AG04450 (cell line): ENCODE measurements around the gene ARRDC2. TPM values are rescaled to one million over a fixed set of nuclear protein-coding genes. Genes with fewer than 3 reads are reported as not detected.
"Not testable (repeated sequence)": the region's sequence is repeated elsewhere in the genome, so short reads cannot be mapped to it uniquely, and the experiment has no call there.

Experiments
- CTCF ChIA-PET: fragments of 300-600, 350-600 bp; formaldehyde crosslinking; extraction: SDS; loops from one replicate; lab custom pipeline; 2022; ENCODE audit warnings: antibody characterized with exemption, inconsistent platforms; lab: Charles Lee
- POLR2A ChIA-PET: fragments of 350-600 bp; formaldehyde crosslinking; extraction: SDS; loops from one replicate; lab custom pipeline; 2021; ENCODE audit warnings: antibody characterized with exemption, inconsistent platforms; lab: Yijun Ruan, JAX
- DNase-seq: peaks from one replicate; pipeline ENCODE4 v3.0.0-alpha.2; 2011; ENCODE audit warnings: low read depth, low spot score
- H3K27ac ChIP-seq: one replicate; pipeline ENCODE4 v1.5.1; 2012; ENCODE audit warnings: low read depth, low read length, control low read depth
- H3K27me3 ChIP-seq: one replicate; pipeline ENCODE4 v1.6.0; 2012; ENCODE audit warnings: low read length; ENCODE audit not compliant: control insufficient read depth, insufficient read depth
- H3K4me3 ChIP-seq: 2 replicates; pipeline ENCODE4 v1.5.1; 2011; ENCODE audit warnings: mild to moderate bottlenecking, low read depth, low read length, control low read depth
- H3K9me3 ChIP-seq: 2 replicates; pipeline ENCODE4 v1.5.1; 2012; ENCODE audit warnings: low read length; ENCODE audit not compliant: control insufficient read depth, insufficient read depth
- polyA plus RNA-seq: library from polyadenylated mRNA; depleted of rRNA; stranded (reverse); fragments of >200 nt; gene quantifications from 2 replicates; pipeline ENCODE4 v1.2.3, GENCODE V29; 2011
- TF ChIP-seq, protein P1 (sequence below): IDR thresholded peaks from 2 replicates; pipeline ENCODE4 v1.5.1; 2011; ENCODE audit warnings: low read depth, low read length, control low read depth, inconsistent platforms

ARRDC2 gene
- polyA plus RNA-seq, 1 experiment: 2.3 TPM

DNA sequence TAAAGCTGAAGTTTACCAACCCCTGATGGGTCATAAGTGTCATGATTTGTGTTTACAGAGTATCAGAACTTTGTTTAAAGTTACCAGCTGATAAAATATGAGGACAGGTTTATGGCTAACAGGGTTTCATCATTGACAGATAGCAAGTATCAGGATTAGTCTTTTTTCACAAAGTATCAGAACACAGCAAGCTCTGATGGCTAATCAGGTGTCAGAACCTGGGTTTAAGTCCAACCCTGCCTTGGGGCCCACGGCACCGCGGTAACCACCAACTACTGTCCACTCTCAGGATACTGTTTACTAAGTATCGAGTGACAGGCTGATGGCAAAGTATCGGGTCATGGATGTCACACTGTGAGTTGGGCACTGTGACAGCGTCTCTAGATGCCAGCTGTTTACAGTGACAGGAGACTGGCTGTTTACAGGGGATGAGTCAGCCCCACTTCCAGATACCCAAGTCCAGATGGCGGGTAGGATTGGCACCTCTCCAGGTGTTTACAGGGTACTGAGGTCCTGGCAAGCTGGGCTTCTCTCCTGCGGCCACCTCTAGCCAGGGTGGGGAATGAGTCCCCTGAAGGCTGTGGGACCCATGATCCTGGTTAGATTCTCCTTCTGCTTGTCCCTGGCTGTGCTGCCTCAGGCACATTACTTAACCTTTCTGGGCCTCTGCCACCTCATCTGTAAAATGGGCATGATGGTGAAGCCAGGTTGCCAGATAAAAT, 21.8 kb downstream of the ARRDC2 start:
- ChIA-PET CTCF (no interaction called here), POLR2A (interaction anchor here (0.6 kb wide), 1 partner anchor 155 kb away, joined by 4 read pairs; no protein-coding TSS in a partner anchor)
- no peak for DNase-seq
- no peak overlapping the region for H3K27ac ChIP-seq
- TF ChIP-seq, protein P1, sequence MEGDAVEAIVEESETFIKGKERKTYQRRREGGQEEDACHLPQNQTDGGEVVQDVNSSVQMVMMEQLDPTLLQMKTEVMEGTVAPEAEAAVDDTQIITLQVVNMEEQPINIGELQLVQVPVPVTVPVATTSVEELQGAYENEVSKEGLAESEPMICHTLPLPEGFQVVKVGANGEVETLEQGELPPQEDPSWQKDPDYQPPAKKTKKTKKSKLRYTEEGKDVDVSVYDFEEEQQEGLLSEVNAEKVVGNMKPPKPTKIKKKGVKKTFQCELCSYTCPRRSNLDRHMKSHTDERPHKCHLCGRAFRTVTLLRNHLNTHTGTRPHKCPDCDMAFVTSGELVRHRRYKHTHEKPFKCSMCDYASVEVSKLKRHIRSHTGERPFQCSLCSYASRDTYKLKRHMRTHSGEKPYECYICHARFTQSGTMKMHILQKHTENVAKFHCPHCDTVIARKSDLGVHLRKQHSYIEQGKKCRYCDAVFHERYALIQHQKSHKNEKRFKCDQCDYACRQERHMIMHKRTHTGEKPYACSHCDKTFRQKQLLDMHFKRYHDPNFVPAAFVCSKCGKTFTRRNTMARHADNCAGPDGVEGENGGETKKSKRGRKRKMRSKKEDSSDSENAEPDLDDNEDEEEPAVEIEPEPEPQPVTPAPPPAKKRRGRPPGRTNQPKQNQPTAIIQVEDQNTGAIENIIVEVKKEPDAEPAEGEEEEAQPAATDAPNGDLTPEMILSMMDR: no peak
- H3K4me3 ChIP-seq: no peak overlapping the region
- peaks cover under 1% of the 10 kb centered on the region; the same call in 1 of the 2 replicates for H3K9me3 ChIP-seq
- peaks cover 7% of the 10 kb centered on the region for H3K27me3 ChIP-seq

DNA sequence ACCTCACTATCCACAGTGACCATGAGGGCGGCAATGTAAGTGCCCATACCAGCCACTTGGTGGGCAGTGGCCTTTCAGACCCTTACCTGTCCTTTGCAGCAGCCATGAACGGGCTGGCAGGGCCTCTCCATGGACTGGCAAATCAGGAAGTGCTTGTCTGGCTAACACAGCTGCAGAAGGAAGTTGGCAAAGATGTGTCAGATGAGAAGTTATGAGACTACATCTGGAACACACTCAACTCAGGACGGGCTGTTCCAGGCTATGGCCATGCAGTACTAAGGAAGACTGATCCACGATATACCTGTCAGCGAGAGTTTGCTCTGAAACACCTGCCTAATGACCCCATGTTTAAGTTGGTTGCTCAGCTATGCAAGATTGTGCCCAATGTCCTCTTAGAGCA, 23.4 kb downstream of the ARRDC2 start:
- H3K27ac ChIP-seq, DNase-seq, H3K9me3 ChIP-seq, POLR2A ChIA-PET, CTCF ChIA-PET, H3K4me3 ChIP-seq, H3K27me3 ChIP-seq: not testable (repeated sequence)

DNA sequence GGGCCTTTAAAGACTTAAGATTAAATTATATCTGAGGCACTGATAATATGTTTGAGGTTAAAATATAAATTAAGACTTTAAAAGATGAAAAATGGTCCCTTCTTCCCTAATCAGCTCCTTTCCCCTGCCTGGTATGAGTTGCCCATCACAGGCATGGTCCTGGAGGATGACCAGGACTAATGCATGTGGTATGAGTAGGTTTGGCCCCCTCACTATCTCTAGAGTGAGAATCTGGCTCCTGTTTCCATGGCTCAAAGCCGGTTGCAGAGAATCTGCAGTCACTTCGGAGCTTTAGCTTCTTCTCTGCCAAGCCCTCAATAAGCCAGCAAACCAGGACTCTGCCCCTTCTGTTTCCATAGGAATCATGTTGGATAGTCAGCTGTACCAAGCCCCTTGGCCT, 24.1 kb downstream of the ARRDC2 start:
- POLR2A ChIA-PET, CTCF ChIA-PET, DNase-seq: not testable (repeated sequence)

DNA sequence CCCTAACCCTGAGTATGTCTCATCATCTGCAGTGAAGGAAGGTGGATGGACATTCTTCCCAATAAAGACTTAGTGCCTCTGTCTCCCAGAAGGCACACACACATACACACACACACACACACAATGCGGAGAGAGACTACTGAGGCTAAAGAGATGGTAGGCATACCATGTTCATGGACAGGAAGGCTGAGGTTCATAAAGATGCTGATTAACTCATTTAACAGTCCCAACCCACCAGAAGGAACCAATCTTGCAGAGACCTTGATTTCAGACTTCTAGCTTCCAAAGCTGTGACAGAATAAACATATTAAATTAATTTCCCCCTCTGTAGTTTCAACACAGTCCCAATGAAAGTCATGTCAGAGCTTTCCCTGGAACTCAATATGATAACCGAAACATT, 33.1 kb downstream of the ARRDC2 start:
- Histone ChIP-seq H3K4me3 (no peak overlapping the region), H3K27me3 (peaks cover 5% of the 10 kb centered on the region), H3K27ac (no peak overlapping the region), H3K9me3 (peaks cover 6% of the 10 kb centered on the region; the same call in 1 of the 2 replicates)
- no peak for DNase-seq
- ChIA-PET POLR2A (no interaction called here), CTCF (interaction anchor here (0.6 kb wide), 1 partner anchor 274 kb away, joined by 4 read pairs; no protein-coding TSS in a partner anchor)
- TF ChIP-seq, protein P1: no peak

More for the DNA sequence above, 24.1 kb downstream of the ARRDC2 start:
- not testable (repeated sequence) for H3K9me3 ChIP-seq, H3K4me3 ChIP-seq, H3K27me3 ChIP-seq, H3K27ac ChIP-seq

DNA sequence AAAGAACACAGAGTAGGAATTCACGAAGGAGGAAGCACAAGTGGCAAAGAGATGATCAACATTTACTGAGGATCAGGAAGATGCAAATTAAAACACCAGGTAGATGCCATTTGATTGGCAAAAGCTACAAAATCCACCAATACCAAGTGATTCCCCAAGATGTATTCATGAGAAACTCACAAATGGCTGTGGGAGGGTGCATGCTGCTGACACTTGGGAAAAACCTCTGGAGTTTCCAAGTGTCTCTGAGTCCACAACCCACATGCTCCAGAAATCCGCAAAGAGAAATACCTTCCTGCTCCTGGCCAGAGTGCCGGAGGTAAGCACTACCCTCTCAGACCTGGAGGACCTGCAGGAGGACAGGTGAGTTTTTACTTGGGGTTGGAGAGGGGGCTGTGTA, 35.7 kb downstream of the ARRDC2 start:
- peaks cover 5% of the 10 kb centered on the region for H3K27me3 ChIP-seq
- POLR2A ChIA-PET: interaction anchor here (0.6 kb wide), 1 partner anchor 81 kb away, joined by 3 read pairs; no protein-coding TSS in a partner anchor
- no peak overlapping the region for H3K4me3 ChIP-seq
- no peak for DNase-seq
- no peak overlapping the region for H3K27ac ChIP-seq
- peaks cover 6% of the 10 kb centered on the region; the same call in 1 of the 2 replicates for H3K9me3 ChIP-seq
- TF ChIP-seq, protein P1: no peak
- CTCF ChIA-PET: interaction anchor here (1.0 kb wide), 1 partner anchor 15 kb away, joined by 3 read pairs; no protein-coding TSS in a partner anchor

DNA sequence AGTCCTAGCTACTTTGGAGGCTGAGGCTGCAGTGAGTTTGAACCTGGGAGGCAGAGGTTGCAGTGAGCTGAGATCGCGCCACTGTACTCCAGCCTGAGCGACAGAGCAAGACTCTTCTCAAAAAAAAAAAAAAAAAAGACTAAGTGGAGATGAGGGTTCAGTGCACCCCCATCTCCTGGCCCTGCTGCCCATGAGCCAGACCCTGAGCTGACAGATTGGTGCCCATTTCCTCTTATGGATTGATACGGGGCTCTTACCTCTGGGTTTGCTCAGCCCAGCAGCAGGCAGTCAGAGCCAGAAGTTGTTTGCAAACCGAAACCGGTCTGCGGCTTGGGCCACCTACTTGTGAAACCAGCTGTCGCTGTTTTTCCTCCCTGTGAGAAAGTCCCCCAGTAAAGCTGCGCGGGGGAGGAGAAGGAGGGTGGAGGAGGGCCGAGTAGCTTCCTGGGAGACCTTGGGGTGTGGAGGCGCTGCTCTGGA, 36.9 kb downstream of the ARRDC2 start:
- Histone ChIP-seq H3K27ac (peak overlapping the region; percentile 11), H3K27me3 (peaks cover 5% of the 10 kb centered on the region), H3K9me3 (peaks cover 6% of the 10 kb centered on the region; the same call in 1 of the 2 replicates), H3K4me3 (peak overlapping the region; percentile 46)
- TF ChIP-seq, protein P1: no peak
- POLR2A ChIA-PET: interaction anchor here (0.6 to 0.8 kb wide), 2 partner anchors 10 to 21 kb away, joined by 7 to 8 read pairs; no protein-coding TSS in a partner anchor
- no peak for DNase-seq
- CTCF ChIA-PET: interaction anchor here (0.6 to 1.0 kb wide), 2 partner anchors 12 to 14 kb away, joined by 3 read pairs; no protein-coding TSS in a partner anchor
